A549 (cell line): ENCODE data around the gene CASP10. TPM values are rescaled to one million over a fixed set of nuclear protein-coding genes. Genes with fewer than 3 reads are reported as not detected.

Experiments used
- ATAC-seq, 2 experiments: fragments of 200-7000 bp in 1 of 2; fragments of >200 bp in 1 of 2; cut with Nextera tagmentation in 1 of 2; cut with Tn5 transposase in 1 of 2; 3 replicates each; pipeline versions ENCODE4 v1.8.0 to v1.9.1; 2018 to 2020; ENCODE audit warnings: mild to moderate bottlenecking in 1 of 2, moderate library complexity in 1 of 2
- CTCF ChIA-PET: fragments of 300-600 bp; sonication (Branson Sonifier 250); formaldehyde crosslinking; extraction: SDS; loops from one replicate; lab custom pipeline; 2021; ENCODE audit warnings: antibody characterized with exemption, inconsistent platforms; lab: Yijun Ruan, JAX
- POLR2A ChIA-PET: fragments of 350-600 bp; formaldehyde crosslinking; extraction: SDS; loops from one replicate; lab custom pipeline; 2021; ENCODE audit warnings: antibody characterized with exemption, inconsistent platforms; lab: Yijun Ruan, JAX
- DNase-seq, 2 experiments: peaks; one replicate each; pipeline versions ENCODE4 v3.0.0 to v3.0.0-alpha.2; 2011 to 2016; ENCODE audit warnings: low read depth in 1 of 2, low spot score in 1 of 2
- FAIRE-seq: peaks from 2 replicates; lab custom pipeline; 2011; peaks lifted over from hg19 to GRCh38; lab: Jason Lieb, UNC
- H3K27ac ChIP-seq, 2 experiments: fragments of >200 bp; sonication (Bioruptor Twin); formaldehyde crosslinking; 3 replicates each; pipeline ENCODE4 v1.5.1; 2016 to 2017
- H3K4me1 ChIP-seq: fragments of >200 bp; sonication (Bioruptor Twin); formaldehyde crosslinking; 3 replicates; pipeline ENCODE4 v1.6.1; 2016
- H3K4me2 ChIP-seq: fragments of >200 bp; sonication (Bioruptor Twin); formaldehyde crosslinking; 3 replicates; pipeline ENCODE4 v1.6.1; 2016
- H3K4me3 ChIP-seq: fragments of >200 bp; sonication (Bioruptor Twin); formaldehyde crosslinking; 3 replicates; pipeline ENCODE4 v1.5.1; 2016
- H3K9me3 ChIP-seq: fragments of >200 bp; sonication (Bioruptor Twin); formaldehyde crosslinking; 3 replicates; pipeline ENCODE4 v1.6.1; 2016
- CBX8 ChIP-seq: fragments of 200-600 bp; sonication (generic); IDR thresholded peaks from 2 replicates; pipeline ENCODE4 v1.6.1; 2016
- CHD4 ChIP-seq: fragments of 200-600 bp; sonication (generic); IDR thresholded peaks from 2 replicates; pipeline ENCODE4 v1.6.1; 2016; ENCODE audit warnings: antibody characterized with exemption, mild to moderate bottlenecking, borderline replicate concordance
- EP300 ChIP-seq, 2 experiments: fragments of >200 bp; sonication (Bioruptor Twin); formaldehyde crosslinking; IDR thresholded peaks; 2 replicates in 1 of 2; 3 replicates in 1 of 2; pipeline ENCODE4 v1.6.1; 2016 to 2017
- ESRRA ChIP-seq: fragments of 150-350 bp; IDR thresholded peaks from 2 replicates; pipeline ENCODE4 v1.6.1; 2014; ENCODE audit warnings: mild to moderate bottlenecking, low read length, borderline replicate concordance
- FOSL2 ChIP-seq, 2 experiments: fragments of 450-650 bp in 1 of 2; fragments of >200 bp in 1 of 2; sonication (Bioruptor Twin) in 1 of 2; formaldehyde crosslinking; IDR thresholded peaks; 2 replicates each; pipeline versions ENCODE4 v1.5.0 to v1.6.1; 2016 to 2020; ENCODE audit warnings: mild to moderate bottlenecking in 1 of 2, moderate library complexity in 1 of 2
- FOXS1 ChIP-seq: fragments of 250-450 bp; sonication (Bioruptor Pico); IDR thresholded peaks from 2 replicates; pipeline ENCODE4 v1.5.0; 2020; ENCODE audit warnings: mild to moderate bottlenecking, moderate library complexity
- HOXA7 ChIP-seq: fragments of 250-450 bp; sonication (Bioruptor Pico); IDR thresholded peaks from 2 replicates; pipeline ENCODE4 v1.5.0; 2020; ENCODE audit warnings: mild to moderate bottlenecking, moderate library complexity
- HOXB5 ChIP-seq: fragments of 250-450 bp; sonication (Bioruptor Pico); IDR thresholded peaks from 2 replicates; pipeline ENCODE4 v1.5.0; 2020; ENCODE audit warnings: mild to moderate bottlenecking, moderate library complexity
- JUN ChIP-seq, 2 experiments: fragments of >200 bp; sonication (Bioruptor Twin); formaldehyde crosslinking; IDR thresholded peaks; 2 replicates in 1 of 2; 3 replicates in 1 of 2; pipeline ENCODE4 v1.6.1; 2016 to 2017
- JUNB ChIP-seq: fragments of >200 bp; sonication (Bioruptor Twin); formaldehyde crosslinking; IDR thresholded peaks from 2 replicates; pipeline ENCODE4 v1.6.1; 2016
- KDM1A ChIP-seq: fragments of 200-600 bp; sonication (generic); IDR thresholded peaks from 2 replicates; pipeline ENCODE4 v1.6.1; 2016; ENCODE audit warnings: low read depth, mild to moderate bottlenecking
- MAFK ChIP-seq: fragments of 450-650 bp; IDR thresholded peaks from 2 replicates; pipeline ENCODE4 v1.6.1; 2014; ENCODE audit not compliant: partially characterized antibody
- MYC ChIP-seq: IDR thresholded peaks from 2 replicates; pipeline ENCODE4 v1.6.1; 2012; ENCODE audit warnings: mild to moderate bottlenecking, inconsistent platforms, low read length, improper control_type of control experiment, borderline replicate concordance
- PHF8 ChIP-seq: fragments of 200-600 bp; sonication (generic); IDR thresholded peaks from 2 replicates; pipeline ENCODE4 v1.6.1; 2016; ENCODE audit warnings: low read depth, mild to moderate bottlenecking, antibody characterized with exemption, moderate library complexity, borderline replicate concordance
- POLR2AphosphoS2 ChIP-seq: conservative IDR thresholded peaks from 2 replicates; pipeline ENCODE4 v1.6.1; 2012; ENCODE audit warnings: low read length, improper control_type of control experiment, inconsistent platforms
- RAD21 ChIP-seq, 2 experiments: fragments of >200 bp in 1 of 2; sonication (Bioruptor Twin) in 1 of 2; formaldehyde crosslinking in 1 of 2; IDR thresholded peaks in 1 of 2; conservative IDR thresholded peaks in 1 of 2; 2 replicates in 1 of 2; 3 replicates in 1 of 2; pipeline ENCODE4 v1.6.1; 2012 to 2018; ENCODE audit warnings: inconsistent platforms in 1 of 2
- RARB ChIP-seq: fragments of 250-450 bp; sonication (Bioruptor Pico); IDR thresholded peaks from 2 replicates; pipeline ENCODE4 v1.8.0; 2021; ENCODE audit warnings: mild to moderate bottlenecking, moderate library complexity
- RNF2 ChIP-seq: fragments of 200-600 bp; sonication (generic); IDR thresholded peaks from 2 replicates; pipeline ENCODE4 v1.6.1; 2016; ENCODE audit warnings: low read depth, mild to moderate bottlenecking, antibody characterized with exemption, moderate library complexity, borderline replicate concordance
- SMC3 ChIP-seq: fragments of >200 bp; sonication (Bioruptor Twin); formaldehyde crosslinking; IDR thresholded peaks from 3 replicates; pipeline ENCODE4 v1.6.1; 2018; ENCODE audit warnings: inconsistent platforms
- SREBF2 ChIP-seq: fragments of 450-650 bp; IDR thresholded peaks from 2 replicates; pipeline ENCODE4 v1.6.1; 2014; ENCODE audit warnings: mild to moderate bottlenecking, moderate library complexity
- TP53 ChIP-seq: fragments of 250-450 bp; sonication (Bioruptor Pico); IDR thresholded peaks from 2 replicates; pipeline ENCODE4 v1.5.0; 2021; ENCODE audit warnings: mild to moderate bottlenecking, moderate library complexity
- ZC3H11A ChIP-seq: fragments of 450-650 bp; IDR thresholded peaks from 2 replicates; pipeline ENCODE4 v1.6.1; 2014; ENCODE audit warnings: antibody characterized with exemption, mild to moderate bottlenecking
- ZSCAN20 ChIP-seq: fragments of 250-450 bp; sonication (Bioruptor Pico); IDR thresholded peaks from 2 replicates; pipeline ENCODE4 v1.8.0; 2022; ENCODE audit warnings: mild to moderate bottlenecking, moderate library complexity
- WGBS: methylation state at CpG from one replicate; pipeline ENCODE4 v1.1.6; 2017; ENCODE audit errors: missing lambda C conversion rate; 5-methylcytosine and 5-hydroxymethylcytosine counted together
- polyA plus RNA-seq, 4 experiments: library from polyadenylated mRNA; depleted of rRNA in 3 of 4; stranded (reverse); fragments of >200 nt; fragmentation: RNase III in 1 of 4; extraction: RNeasy Plus Mini Kit Qiagen cat#74134 plus additional on column Dnase treatment in 1 of 4; gene quantifications; 2 replicates in 3 of 4; 3 replicates in 1 of 4; pipeline ENCODE4 v1.2.3, GENCODE V29; 2011 to 2017
- TF ChIP-seq, protein P1 (sequence below): fragments of 200-600 bp; sonication (generic); IDR thresholded peaks from 2 replicates; pipeline ENCODE4 v1.6.1; 2016; ENCODE audit warnings: antibody characterized with exemption, mild to moderate bottlenecking, moderate library complexity
- TF ChIP-seq, protein P2 (sequence below): fragments of >200 bp; sonication (Bioruptor Twin); formaldehyde crosslinking; IDR thresholded peaks from 3 replicates; pipeline ENCODE4 v1.5.1; 2016
- TF ChIP-seq, protein P3 (sequence below): fragments of >200 bp; sonication (Bioruptor Twin); formaldehyde crosslinking; IDR thresholded peaks from 2 replicates; pipeline ENCODE4 v1.6.1; 2016
- TF ChIP-seq, protein P4 (sequence below): fragments of 150-350 bp; IDR thresholded peaks from 2 replicates; pipeline ENCODE4 v1.6.1; 2014; ENCODE audit warnings: low read depth, mild to moderate bottlenecking, low read length
- TF ChIP-seq, protein P5 (sequence below): fragments of >200 bp; sonication (Bioruptor Twin); formaldehyde crosslinking; IDR thresholded peaks from 3 replicates; pipeline ENCODE4 v1.6.1; 2016

The CASP10 gene
- polyA plus RNA-seq, 2 of the 4 experiments (the other 2 are of a cell fraction) = 3.0 to 6.5 TPM

DNA sequence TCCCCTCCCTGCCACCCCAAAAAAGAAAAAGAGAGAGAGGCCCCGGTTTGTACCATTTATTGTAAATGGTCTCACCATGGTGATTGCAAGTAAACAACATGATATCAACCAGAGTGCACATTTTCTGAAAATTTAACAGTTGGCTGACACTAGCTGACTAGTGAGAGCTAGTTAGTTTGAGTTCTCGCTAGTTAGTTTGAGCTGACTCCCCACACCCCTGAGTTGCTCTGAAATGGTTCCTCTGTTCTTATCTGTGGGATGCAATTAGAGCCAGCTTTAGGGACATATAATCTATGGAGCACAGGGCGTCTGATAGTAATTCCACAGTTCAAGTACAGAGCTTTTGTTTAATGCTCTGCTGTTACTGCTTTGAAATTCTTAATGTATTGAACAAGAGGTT lies 13.1 kb downstream of the CASP10 start:
- Histone ChIP-seq H3K4me2 (no peak overlapping the region), H3K9me3 (no peaks in the 10 kb centered on the region), H3K27ac (no peak overlapping the region), H3K4me1 (no peaks in the 10 kb centered on the region), H3K4me3 (no peak overlapping the region)
- TF ChIP-seq, protein P1, sequence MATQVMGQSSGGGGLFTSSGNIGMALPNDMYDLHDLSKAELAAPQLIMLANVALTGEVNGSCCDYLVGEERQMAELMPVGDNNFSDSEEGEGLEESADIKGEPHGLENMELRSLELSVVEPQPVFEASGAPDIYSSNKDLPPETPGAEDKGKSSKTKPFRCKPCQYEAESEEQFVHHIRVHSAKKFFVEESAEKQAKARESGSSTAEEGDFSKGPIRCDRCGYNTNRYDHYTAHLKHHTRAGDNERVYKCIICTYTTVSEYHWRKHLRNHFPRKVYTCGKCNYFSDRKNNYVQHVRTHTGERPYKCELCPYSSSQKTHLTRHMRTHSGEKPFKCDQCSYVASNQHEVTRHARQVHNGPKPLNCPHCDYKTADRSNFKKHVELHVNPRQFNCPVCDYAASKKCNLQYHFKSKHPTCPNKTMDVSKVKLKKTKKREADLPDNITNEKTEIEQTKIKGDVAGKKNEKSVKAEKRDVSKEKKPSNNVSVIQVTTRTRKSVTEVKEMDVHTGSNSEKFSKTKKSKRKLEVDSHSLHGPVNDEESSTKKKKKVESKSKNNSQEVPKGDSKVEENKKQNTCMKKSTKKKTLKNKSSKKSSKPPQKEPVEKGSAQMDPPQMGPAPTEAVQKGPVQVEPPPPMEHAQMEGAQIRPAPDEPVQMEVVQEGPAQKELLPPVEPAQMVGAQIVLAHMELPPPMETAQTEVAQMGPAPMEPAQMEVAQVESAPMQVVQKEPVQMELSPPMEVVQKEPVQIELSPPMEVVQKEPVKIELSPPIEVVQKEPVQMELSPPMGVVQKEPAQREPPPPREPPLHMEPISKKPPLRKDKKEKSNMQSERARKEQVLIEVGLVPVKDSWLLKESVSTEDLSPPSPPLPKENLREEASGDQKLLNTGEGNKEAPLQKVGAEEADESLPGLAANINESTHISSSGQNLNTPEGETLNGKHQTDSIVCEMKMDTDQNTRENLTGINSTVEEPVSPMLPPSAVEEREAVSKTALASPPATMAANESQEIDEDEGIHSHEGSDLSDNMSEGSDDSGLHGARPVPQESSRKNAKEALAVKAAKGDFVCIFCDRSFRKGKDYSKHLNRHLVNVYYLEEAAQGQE = no peak
- no peak for TF ChIP-seq RARB
- no peak for TF ChIP-seq ESRRA
- TF ChIP-seq MAFK = no peak
- TF ChIP-seq FOXS1 = no peak
- TF ChIP-seq SREBF2 = no peak
- TF ChIP-seq ZC3H11A = no peak
- no peak for TF ChIP-seq EP300 (IDR thresholded peaks at IDR 0.05)
- no peak for TF ChIP-seq KDM1A
- TF ChIP-seq HOXB5 (CRISPR knock-in tag) = no peak
- TF ChIP-seq ZSCAN20 (CRISPR knock-in tag) = no peak
- TF ChIP-seq, protein P2, sequence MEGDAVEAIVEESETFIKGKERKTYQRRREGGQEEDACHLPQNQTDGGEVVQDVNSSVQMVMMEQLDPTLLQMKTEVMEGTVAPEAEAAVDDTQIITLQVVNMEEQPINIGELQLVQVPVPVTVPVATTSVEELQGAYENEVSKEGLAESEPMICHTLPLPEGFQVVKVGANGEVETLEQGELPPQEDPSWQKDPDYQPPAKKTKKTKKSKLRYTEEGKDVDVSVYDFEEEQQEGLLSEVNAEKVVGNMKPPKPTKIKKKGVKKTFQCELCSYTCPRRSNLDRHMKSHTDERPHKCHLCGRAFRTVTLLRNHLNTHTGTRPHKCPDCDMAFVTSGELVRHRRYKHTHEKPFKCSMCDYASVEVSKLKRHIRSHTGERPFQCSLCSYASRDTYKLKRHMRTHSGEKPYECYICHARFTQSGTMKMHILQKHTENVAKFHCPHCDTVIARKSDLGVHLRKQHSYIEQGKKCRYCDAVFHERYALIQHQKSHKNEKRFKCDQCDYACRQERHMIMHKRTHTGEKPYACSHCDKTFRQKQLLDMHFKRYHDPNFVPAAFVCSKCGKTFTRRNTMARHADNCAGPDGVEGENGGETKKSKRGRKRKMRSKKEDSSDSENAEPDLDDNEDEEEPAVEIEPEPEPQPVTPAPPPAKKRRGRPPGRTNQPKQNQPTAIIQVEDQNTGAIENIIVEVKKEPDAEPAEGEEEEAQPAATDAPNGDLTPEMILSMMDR = no peak
- no peak for TF ChIP-seq MYC
- TF ChIP-seq TP53 (CRISPR knock-in tag) = no peak
- TF ChIP-seq FOSL2 (IDR thresholded peaks at IDR 0.05) = no peak
- no peak for TF ChIP-seq FOSL2 (CRISPR knock-in tag; IDR thresholded peaks at IDR 0.05)
- no peak for TF ChIP-seq JUNB
- no peak for TF ChIP-seq RAD21 (conservative IDR thresholded peaks at IDR 0.05 in 1 of 2, IDR thresholded peaks at IDR 0.05 in 1 of 2)
- TF ChIP-seq, protein P3, sequence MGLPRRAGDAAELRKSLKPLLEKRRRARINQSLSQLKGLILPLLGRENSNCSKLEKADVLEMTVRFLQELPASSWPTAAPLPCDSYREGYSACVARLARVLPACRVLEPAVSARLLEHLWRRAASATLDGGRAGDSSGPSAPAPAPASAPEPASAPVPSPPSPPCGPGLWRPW = no peak
- TF ChIP-seq RNF2 = no peak
- FAIRE-seq = no peak
- 81% methylated on average over 3 of the region's 3 CpGs for WGBS
- CTCF ChIA-PET = interaction anchor here (0.7 to 3.7 kb wide), 6 partner anchors 10 to 36 kb away, joined by 3 to 19 read pairs (median 10); partner anchors contain the start of gene CASP10
- DNase-seq = no peak
- POLR2A ChIA-PET = no interaction called here
- no peak for ATAC-seq

DNA sequence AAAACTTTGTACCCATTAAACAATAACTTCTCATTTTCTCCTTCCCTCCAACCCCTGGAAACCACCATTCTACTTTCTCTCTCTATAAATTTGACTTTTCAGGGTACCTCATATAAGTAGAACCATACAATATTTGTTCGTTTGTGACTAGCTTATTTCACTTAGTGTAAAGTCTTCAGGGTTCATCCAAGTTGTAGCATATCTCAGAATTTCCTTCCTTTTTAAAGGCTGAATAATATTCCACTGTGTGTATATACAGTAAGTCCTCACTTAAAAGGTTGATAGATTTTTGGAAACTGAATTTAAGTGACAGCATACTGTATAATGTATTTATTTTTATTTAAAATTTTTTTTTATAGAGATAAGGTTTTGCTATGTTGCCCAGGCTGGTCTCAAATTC lies 13.9 kb downstream of the CASP10 start:
- CTCF ChIA-PET = interaction anchor here (2.5 to 3.7 kb wide), 3 partner anchors 14 to 35 kb away, joined by 10 to 19 read pairs (median 16); partner anchors contain the start of gene CASP10

More for the DNA sequence above, 13.9 kb downstream of the CASP10 start:
- H3K4me3 ChIP-seq = no peak overlapping the region
- POLR2A ChIA-PET = no interaction called here
- H3K4me1 ChIP-seq = no peaks in the 10 kb centered on the region
- FAIRE-seq = peak; percentile 18
- ATAC-seq = no peak
- TF ChIP-seq SMC3 (no peak), CHD4 (no peak), PHF8 (no peak), POLR2AphosphoS2 (no peak), HOXA7 (CRISPR knock-in tag) (no peak), CBX8 (no peak), JUN (IDR thresholded peaks at IDR 0.05) (no peak)
- TF ChIP-seq, protein P4, sequence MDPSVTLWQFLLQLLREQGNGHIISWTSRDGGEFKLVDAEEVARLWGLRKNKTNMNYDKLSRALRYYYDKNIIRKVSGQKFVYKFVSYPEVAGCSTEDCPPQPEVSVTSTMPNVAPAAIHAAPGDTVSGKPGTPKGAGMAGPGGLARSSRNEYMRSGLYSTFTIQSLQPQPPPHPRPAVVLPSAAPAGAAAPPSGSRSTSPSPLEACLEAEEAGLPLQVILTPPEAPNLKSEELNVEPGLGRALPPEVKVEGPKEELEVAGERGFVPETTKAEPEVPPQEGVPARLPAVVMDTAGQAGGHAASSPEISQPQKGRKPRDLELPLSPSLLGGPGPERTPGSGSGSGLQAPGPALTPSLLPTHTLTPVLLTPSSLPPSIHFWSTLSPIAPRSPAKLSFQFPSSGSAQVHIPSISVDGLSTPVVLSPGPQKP = no peak
- TF ChIP-seq, protein P5, sequence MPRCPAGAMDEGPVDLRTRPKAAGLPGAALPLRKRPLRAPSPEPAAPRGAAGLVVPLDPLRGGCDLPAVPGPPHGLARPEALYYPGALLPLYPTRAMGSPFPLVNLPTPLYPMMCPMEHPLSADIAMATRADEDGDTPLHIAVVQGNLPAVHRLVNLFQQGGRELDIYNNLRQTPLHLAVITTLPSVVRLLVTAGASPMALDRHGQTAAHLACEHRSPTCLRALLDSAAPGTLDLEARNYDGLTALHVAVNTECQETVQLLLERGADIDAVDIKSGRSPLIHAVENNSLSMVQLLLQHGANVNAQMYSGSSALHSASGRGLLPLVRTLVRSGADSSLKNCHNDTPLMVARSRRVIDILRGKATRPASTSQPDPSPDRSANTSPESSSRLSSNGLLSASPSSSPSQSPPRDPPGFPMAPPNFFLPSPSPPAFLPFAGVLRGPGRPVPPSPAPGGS = no peak
- TF ChIP-seq, all 56 proteins: peak for 0
- H3K9me3 ChIP-seq = no peaks in the 10 kb centered on the region
- H3K4me2 ChIP-seq = no peak overlapping the region
- no peak for DNase-seq
- WGBS = 25% methylated on average over 1 of the region's 1 CpG
- H3K27ac ChIP-seq = no peak overlapping the region
